GM12878 (cell line): ENCODE data around the gene CDHR4. TPM values are rescaled to one million over a fixed set of nuclear protein-coding genes. Genes with fewer than 3 reads are reported as not detected.

Experiments
- ATAC-seq: fragments of 200-7000 bp; cut with Tn5 transposase; 3 replicates; pipeline ENCODE4 v1.9.1; 2020; ENCODE audit warnings: mild to moderate bottlenecking, moderate library complexity
- BruUV-seq: library from RNA; stranded (reverse); fragments of 400-500 nt; replicated peaks from 2 replicates; lab custom pipeline; 2021; lab: Mats Ljungman, UMichigan
- CTCF ChIA-PET: fragments of 300-600 bp; sonication (Branson Sonifier 250); formaldehyde crosslinking; extraction: SDS; loops from one replicate; lab custom pipeline; 2021; ENCODE audit warnings: inconsistent platforms; lab: Yijun Ruan, JAX
- POLR2A ChIA-PET: fragments of 350-600 bp; formaldehyde crosslinking; extraction: SDS; loops from one replicate; lab custom pipeline; 2021; ENCODE audit warnings: inconsistent platforms; lab: Charles Lee
- RAD21 ChIA-PET: fragments of 300-600 bp; sonication (Branson Sonifier 250); formaldehyde crosslinking; loops from one replicate; lab custom pipeline; 2023; ENCODE audit warnings: antibody characterized with exemption; ENCODE audit not compliant: unreplicated experiment; lab: Charles Lee
- SMC1A ChIA-PET: fragments of 300-600 bp; sonication (Branson Sonifier 250); formaldehyde crosslinking; loops from one replicate; lab custom pipeline; 2023; ENCODE audit not compliant: unreplicated experiment, uncharacterized antibody; lab: Charles Lee
- DNase-seq: peaks from one replicate; pipeline ENCODE4 v3.0.0-alpha.2; 2011; ENCODE audit warnings: low read depth, low spot score
- FAIRE-seq: peaks from 3 replicates; lab custom pipeline; 2011; peaks lifted over from hg19 to GRCh38; lab: Jason Lieb, UNC
- H2AFZ ChIP-seq: 2 replicates; pipeline ENCODE4 v1.6.0; 2011; ENCODE audit warnings: low read depth, low read length, control low read depth; ENCODE audit not compliant: control insufficient read depth
- H3K27ac ChIP-seq: 2 replicates; pipeline ENCODE4 v1.5.1; 2011; ENCODE audit warnings: control low read depth; ENCODE audit not compliant: control insufficient read depth, insufficient read depth
- H3K27me3 ChIP-seq, 2 experiments: replicated peaks in 1 of 2; 2 replicates each; pipeline versions ENCODE4 v1.6.0 to v1.6.1; 2011; ENCODE audit warnings: low read length in 1 of 2; ENCODE audit not compliant: control insufficient read depth in 2 of 2, insufficient read depth in 2 of 2
- H3K36me3 ChIP-seq, 2 experiments: 2 replicates each; pipeline ENCODE4 v1.5.1; 2011; ENCODE audit warnings: low read length in 1 of 2; ENCODE audit not compliant: control insufficient read depth in 2 of 2, insufficient read depth in 2 of 2
- H3K4me1 ChIP-seq: 2 replicates; pipeline ENCODE4 v1.6.1; 2011; ENCODE audit warnings: mild to moderate bottlenecking, low read length, moderate library complexity, mixed read lengths; ENCODE audit not compliant: control insufficient read depth, insufficient read depth
- H3K4me2 ChIP-seq: 2 replicates; pipeline ENCODE4 v1.6.0; 2011; ENCODE audit warnings: control low read depth; ENCODE audit not compliant: control insufficient read depth, insufficient read depth
- H3K4me3 ChIP-seq: fragments of 200-600 bp; sonication (generic); 2 replicates; pipeline ENCODE4 v1.5.1; 2016
- H3K79me2 ChIP-seq: 2 replicates; pipeline ENCODE4 v1.6.0; 2011; ENCODE audit warnings: low read length; ENCODE audit not compliant: control insufficient read depth, insufficient read depth
- H3K9ac ChIP-seq: 2 replicates; pipeline ENCODE4 v1.8.0; 2011; ENCODE audit warnings: low read length, control low read depth, mixed read lengths; ENCODE audit not compliant: control insufficient read depth, insufficient read depth
- H3K9me3 ChIP-seq: replicated peaks from 3 replicates; pipeline ENCODE4 v1.5.1; 2011; ENCODE audit warnings: mild to moderate bottlenecking, low read length; ENCODE audit not compliant: control insufficient read depth, insufficient read depth
- H4K20me1 ChIP-seq: 2 replicates; pipeline ENCODE4 v1.6.0; 2011; ENCODE audit not compliant: control insufficient read depth, insufficient read depth
- GATAD2B ChIP-seq: fragments of 450-650 bp; conservative IDR thresholded peaks from 2 replicates; pipeline ENCODE4 v1.6.1; 2017; ENCODE audit warnings: low read depth, mild to moderate bottlenecking, moderate library complexity
- ZNF592 ChIP-seq: fragments of 450-650 bp; IDR thresholded peaks from 2 replicates; pipeline ENCODE4 v1.6.1; 2017; ENCODE audit warnings: mild to moderate bottlenecking, moderate library complexity
- WGBS: methylation state at CpG from one replicate; pipeline ENCODE4 v1.1.6; 2016; ENCODE audit warnings: low lambda C conversion rate; ENCODE audit not compliant: insufficient replicate concordance, insufficient coverage; ENCODE audit errors: missing lambda C conversion rate; 5-methylcytosine and 5-hydroxymethylcytosine counted together
- in situ Hi-C: fragments of 300-500 bp; cut with MboI; formaldehyde crosslinking; loops from 9 replicates; pipeline ENCODE4 v1.14.3; 2018; ENCODE audit warnings: mixed read lengths
- intact Hi-C: fragments of 100-400 bp; cut with micrococcal nuclease; formaldehyde crosslinking; loops from one replicate; pipeline ENCODE4 v1.14.2; 2022; ENCODE audit not compliant: unreplicated experiment
- polyA plus RNA-seq, 11 experiments: library from polyadenylated mRNA; depleted of rRNA in 4 of 11; unstranded in 6 of 11; stranded (reverse) in 5 of 11; fragments of >200 nt; fragmentation: Nextera tagmentation in 4 of 11; fragmentation: Illumina TruSeq in 1 of 11; extraction: Ambion mirVana in 4 of 11; extraction: Trizol in 1 of 11; gene quantifications; 1 replicate in 1 of 11; 2 replicates in 10 of 11; pipeline versions ENCODE4 v1.2.1 to v1.2.3, GENCODE V29; 2011 to 2016; ENCODE audit warnings: inconsistent platforms in 2 of 11, missing spikeins in 2 of 11, low read depth in 1 of 11
- total RNA-seq, 4 experiments: library from RNA; depleted of rRNA in 3 of 4; stranded (reverse); fragments of >200 nt in 3 of 4; fragmentation: Illumina TruSeq in 1 of 4; extraction: Trizol in 1 of 4; gene quantifications; 2 replicates each; pipeline versions ENCODE4 v1.2.1 to v1.2.3, GENCODE V29; 2013 to 2021

CDHR4 gene
- total and polyA plus RNA-seq, 10 of the 15 experiments (the other 5 are each of a cell fraction or from before 2014, with no cell fraction given), result not detected

GRCh38 chr3:49812916-49813496 is 13.3 kb upstream of the CDHR4 start:
- WGBS, result 24% methylated on average over 9 of the region's 9 CpGs
- Histone ChIP-seq H3K79me2 (peaks cover 22% of the 10 kb centered on the region), H3K9ac (peak overlapping the region; percentile 94)

More at GRCh38 chr3:49812916-49813496, 13.3 kb upstream of the CDHR4 start:
- peak overlapping the region; percentile 79 for H3K4me3 ChIP-seq
- no peak overlapping the region; the same call in 1 of the 2 replicates for H2AFZ ChIP-seq
- CTCF ChIA-PET, result interaction anchor here (0.6 to 10.4 kb wide), 7 partner anchors 8 to 477 kb away, joined by 3 to 99 read pairs (median 4); partner anchors contain the start of gene INKA1
- POLR2A ChIA-PET, result interaction anchor here (0.5 to 2.0 kb wide), 10 partner anchors 8 to 1148 kb away, joined by 3 to 17 read pairs (median 4); partner anchors contain the start of genes INKA1 and TRAIP
- H3K27ac ChIP-seq, result peak overlapping the region; percentile 94
- no TSS peak for BruUV-seq
- intact Hi-C loops (no loop called here), in situ Hi-C loops (no loop called here)
- peak; percentile 27 for ATAC-seq
- H3K4me1 ChIP-seq, result peaks cover 16% of the 10 kb centered on the region
- RAD21 ChIA-PET, result interaction anchor here (1.1 to 4.4 kb wide), 6 partner anchors 9 to 273 kb away, joined by 3 to 71 read pairs (median 4); partner anchors contain the start of genes INKA1, IP6K1 and MON1A
- H3K36me3 ChIP-seq, result peaks cover 4 to 5% of the 10 kb centered on the region in 2 experiments; a peak in 3 of 4 replicates
- no peaks in the 10 kb centered on the region for H4K20me1 ChIP-seq
- SMC1A ChIA-PET, result interaction anchor here (0.7 to 3.6 kb wide), 5 partner anchors 8 to 127 kb away, joined by 3 to 23 read pairs (median 23); partner anchors contain the start of genes INKA1 and RBM6
- no peak for TF ChIP-seq ZNF592
- 0 out of 2 replicates have a peak, but pooled peaks have one; percentile 15 for TF ChIP-seq GATAD2B
- DNase-seq, result no peak
- FAIRE-seq, result no peak
- H3K9me3 ChIP-seq, result no peaks in the 10 kb centered on the region
- no peaks in the 10 kb centered on the region for H3K27me3 ChIP-seq
- peak overlapping the region; percentile 99 for H3K4me2 ChIP-seq
